Body of pancreas (tissue), 4 donors: ENCODE data around the gene TDRD9.

Source experiments
- CTCF ChIP-seq, 7 experiments: fragments of 450-650 bp in 4 of 7; fragments of 200-600 bp in 3 of 7; sonication (generic) in 3 of 7; IDR thresholded peaks; one replicate each; pipeline ENCODE4 v1.5.1; 2016 to 2019; ENCODE audit warnings: antibody characterized with exemption in 7 of 7
- POLR2A ChIP-seq, 3 donors: fragments of 450-650 bp; IDR thresholded peaks; one replicate each; pipeline ENCODE4 v1.6.1; 2016; ENCODE audit warnings: antibody characterized with exemption in 3 of 3, mild to moderate bottlenecking in 2 of 3

GRCh38 chr14:104007121-104007520 lies 78.9 kb downstream of the TDRD9 start:
- TF ChIP-seq CTCF (IDR thresholded peaks at IDR 0.05) = no peak
- no peak for TF ChIP-seq POLR2A (IDR thresholded peaks at IDR 0.05)
